Trophoblast cell (in vitro differentiated cells and primary cell): ENCODE results near the gene PRXL2C.

Experiments used
- DNase-seq, 2 donors: peaks; one replicate each; pipeline ENCODE4 v3.0.0-alpha.2; 2016
- H2AFZ ChIP-seq: 2 replicates; pipeline ENCODE4 v1.6.1; 2013; ENCODE audit warnings: low read length, moderate library complexity, mild to moderate bottlenecking; ENCODE audit not compliant: insufficient read depth, poor library complexity
- H2AK5ac ChIP-seq: 2 replicates; pipeline ENCODE4 v1.6.1; 2013; ENCODE audit warnings: mild to moderate bottlenecking, low read length
- H2BK120ac ChIP-seq: 2 replicates; pipeline ENCODE4 v1.6.1; 2013; ENCODE audit warnings: low read length, mild to moderate bottlenecking, moderate library complexity; ENCODE audit not compliant: insufficient read depth, poor library complexity
- H2BK12ac ChIP-seq: 2 replicates; pipeline ENCODE4 v1.6.1; 2013; ENCODE audit warnings: mild to moderate bottlenecking, low read length, moderate library complexity
- H2BK5ac ChIP-seq: 2 replicates; pipeline ENCODE4 v1.6.1; 2013; ENCODE audit warnings: low read length, low read depth, moderate library complexity, mild to moderate bottlenecking; ENCODE audit not compliant: poor library complexity
- H3K14ac ChIP-seq: 2 replicates; pipeline ENCODE4 v1.6.1; 2013; ENCODE audit warnings: mild to moderate bottlenecking, low read length
- H3K18ac ChIP-seq: 2 replicates; pipeline ENCODE4 v1.6.1; 2013; ENCODE audit warnings: mild to moderate bottlenecking, low read length
- H3K23ac ChIP-seq: 2 replicates; pipeline ENCODE4 v1.6.1; 2013; ENCODE audit warnings: low read length
- H3K27ac ChIP-seq: 2 replicates; pipeline ENCODE4 v1.5.1; 2013; ENCODE audit warnings: low read depth, mild to moderate bottlenecking, inconsistent platforms, low read length, moderate library complexity
- H3K27me3 ChIP-seq: 2 replicates; pipeline ENCODE4 v1.6.1; 2013; ENCODE audit warnings: inconsistent platforms, mild to moderate bottlenecking, low read length, moderate library complexity; ENCODE audit not compliant: insufficient read depth
- H3K36me3 ChIP-seq, 2 experiments: 1 replicate in 1 of 2; 2 replicates in 1 of 2; pipeline ENCODE4 v1.6.1; 2013; ENCODE audit warnings: low read length in 2 of 2, mild to moderate bottlenecking in 2 of 2, moderate library complexity in 1 of 2; ENCODE audit not compliant: insufficient read depth in 2 of 2, control insufficient read depth in 1 of 2
- H3K4ac ChIP-seq: 2 replicates; pipeline ENCODE4 v1.6.1; 2013; ENCODE audit warnings: low read depth, mild to moderate bottlenecking, low read length, moderate library complexity
- H3K4me1 ChIP-seq, 2 experiments: 1 replicate in 1 of 2; 2 replicates in 1 of 2; pipeline ENCODE4 v1.6.1; 2013; ENCODE audit warnings: low read length in 2 of 2, mild to moderate bottlenecking in 2 of 2, moderate library complexity in 1 of 2; ENCODE audit not compliant: insufficient read depth in 2 of 2, control insufficient read depth in 1 of 2
- H3K4me2 ChIP-seq: 2 replicates; pipeline ENCODE4 v1.6.1; 2013; ENCODE audit warnings: inconsistent platforms, mild to moderate bottlenecking, low read length, moderate library complexity
- H3K4me3 ChIP-seq: 2 replicates; pipeline ENCODE4 v1.5.1; 2013; ENCODE audit warnings: mild to moderate bottlenecking, low read depth, low read length, inconsistent platforms
- H3K79me1 ChIP-seq: one replicate; pipeline ENCODE4 v1.6.1; 2013; ENCODE audit warnings: low read length
- H3K79me2 ChIP-seq: 2 replicates; pipeline ENCODE4 v1.6.1; 2013; ENCODE audit warnings: low read length, mild to moderate bottlenecking; ENCODE audit not compliant: control insufficient read depth, insufficient read depth, poor library complexity
- H3K9ac ChIP-seq: 2 replicates; pipeline ENCODE4 v1.6.1; 2013; ENCODE audit warnings: mild to moderate bottlenecking, low read length
- H3K9me3 ChIP-seq: 2 replicates; pipeline ENCODE4 v1.6.1; 2013; ENCODE audit warnings: low read depth, mild to moderate bottlenecking, control low read depth, inconsistent platforms, low read length; ENCODE audit not compliant: insufficient read depth
- H4K12ac ChIP-seq: 2 replicates; pipeline ENCODE4 v1.6.1; 2013; ENCODE audit warnings: low read depth, mild to moderate bottlenecking, low read length, moderate library complexity
- H4K8ac ChIP-seq: 2 replicates; pipeline ENCODE4 v1.6.1; 2013; ENCODE audit warnings: low read depth, mild to moderate bottlenecking, low read length, moderate library complexity
- H4K91ac ChIP-seq: one replicate; pipeline ENCODE4 v1.6.1; 2013; ENCODE audit warnings: low read depth, mild to moderate bottlenecking, low read length, moderate library complexity
- WGBS: extraction: QIAGEN DNeasy Blood & Tissue Kit; methylation state at CpG from one replicate; pipeline ENCODE4 v1.1.7; 2013; ENCODE audit warnings: missing lambda C conversion rate; ENCODE audit not compliant: insufficient read length, insufficient coverage; ENCODE audit errors: extremely low coverage; 5-methylcytosine and 5-hydroxymethylcytosine counted together

PRXL2C gene

GRCh38 chr9:96599298-96599697 is 55.8 kb downstream of the PRXL2C start:
- peak in 1 of 2 donors; percentile 14 for DNase-seq
- Histone ChIP-seq H4K8ac (no peak overlapping the region), H3K79me1 (no peaks in the 10 kb centered on the region), H3K23ac (no peak overlapping the region), H3K27me3 (no peaks in the 10 kb centered on the region), H3K4me2 (no peak overlapping the region), H3K4me3 (no peak overlapping the region), H3K18ac (no peak overlapping the region), H2BK12ac (no peak overlapping the region), H4K91ac (no peak overlapping the region), H2AFZ (no peak overlapping the region), H2BK120ac (no peak overlapping the region), H2BK5ac (no peak overlapping the region), H3K4ac (no peak overlapping the region), H3K9me3 (no peaks in the 10 kb centered on the region), H2AK5ac (no peak overlapping the region), H3K14ac (no peak overlapping the region), H3K36me3 (no peaks in the 10 kb centered on the region), H3K9ac (no peak overlapping the region), H4K12ac (no peak overlapping the region), H3K79me2 (no peaks in the 10 kb centered on the region), H3K27ac (no peak overlapping the region), H3K4me1 (no peaks in the 10 kb centered on the region)
- WGBS, result no CpG with 5 or more reads among the region's 5 CpGs

GRCh38 chr9:96596601-96597111 is 58.5 kb downstream of the PRXL2C start:
- Histone ChIP-seq H3K9me3 (no peaks in the 10 kb centered on the region), H2AK5ac (no peak overlapping the region), H3K27ac (no peak overlapping the region), H3K4me1 (no peaks in the 10 kb centered on the region), H2AFZ (no peak overlapping the region), H3K9ac (no peak overlapping the region), H3K79me1 (no peaks in the 10 kb centered on the region), H3K4me2 (no peak overlapping the region), H3K27me3 (no peaks in the 10 kb centered on the region), H4K12ac (no peak overlapping the region), H3K4ac (no peak overlapping the region), H3K18ac (no peak overlapping the region), H4K91ac (no peak overlapping the region), H3K79me2 (no peaks in the 10 kb centered on the region), H2BK120ac (no peak overlapping the region), H3K23ac (no peak overlapping the region), H4K8ac (no peak overlapping the region), H3K36me3 (no peaks in the 10 kb centered on the region), H3K4me3 (no peak overlapping the region), H2BK12ac (no peak overlapping the region), H3K14ac (no peak overlapping the region), H2BK5ac (no peak overlapping the region)
- no CpG with 5 or more reads among the region's 5 CpGs for WGBS
- DNase-seq, result no peak
